ENCODE data around the gene SHISA4.

SHISA4 gene

DNA sequence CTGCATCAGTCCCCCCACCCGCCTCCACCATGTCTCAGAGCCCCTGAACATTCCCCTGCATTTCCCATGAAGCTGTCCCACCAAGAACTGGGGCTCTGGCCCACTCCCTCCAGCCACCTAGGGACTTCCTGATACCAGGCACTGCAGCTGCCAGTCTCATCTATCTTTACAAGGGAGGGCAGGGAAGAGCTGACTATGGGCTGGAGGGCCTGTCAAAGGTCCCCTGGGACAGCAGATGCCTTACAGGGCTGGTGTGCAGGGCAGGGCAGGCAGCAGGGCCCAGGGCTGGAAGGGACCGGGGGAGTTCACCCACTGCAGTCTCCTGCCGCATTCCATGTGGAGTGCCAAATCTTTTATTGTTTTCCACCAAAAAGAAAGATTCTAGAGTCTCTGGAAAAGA lies 17.6 kb downstream of the SHISA4 start:
- H3K36me3 ChIP-seq, result no peaks in the 10 kb centered on the region
- H3K27ac ChIP-seq, result no peak overlapping the region
- no peaks in the 10 kb centered on the region for H3K9me3 ChIP-seq
- no peak overlapping the region for H3K4me3 ChIP-seq (ENCODE audit: low read depth in 1 of 2, low read length in 1 of 2)
- TF ChIP-seq, protein P1, sequence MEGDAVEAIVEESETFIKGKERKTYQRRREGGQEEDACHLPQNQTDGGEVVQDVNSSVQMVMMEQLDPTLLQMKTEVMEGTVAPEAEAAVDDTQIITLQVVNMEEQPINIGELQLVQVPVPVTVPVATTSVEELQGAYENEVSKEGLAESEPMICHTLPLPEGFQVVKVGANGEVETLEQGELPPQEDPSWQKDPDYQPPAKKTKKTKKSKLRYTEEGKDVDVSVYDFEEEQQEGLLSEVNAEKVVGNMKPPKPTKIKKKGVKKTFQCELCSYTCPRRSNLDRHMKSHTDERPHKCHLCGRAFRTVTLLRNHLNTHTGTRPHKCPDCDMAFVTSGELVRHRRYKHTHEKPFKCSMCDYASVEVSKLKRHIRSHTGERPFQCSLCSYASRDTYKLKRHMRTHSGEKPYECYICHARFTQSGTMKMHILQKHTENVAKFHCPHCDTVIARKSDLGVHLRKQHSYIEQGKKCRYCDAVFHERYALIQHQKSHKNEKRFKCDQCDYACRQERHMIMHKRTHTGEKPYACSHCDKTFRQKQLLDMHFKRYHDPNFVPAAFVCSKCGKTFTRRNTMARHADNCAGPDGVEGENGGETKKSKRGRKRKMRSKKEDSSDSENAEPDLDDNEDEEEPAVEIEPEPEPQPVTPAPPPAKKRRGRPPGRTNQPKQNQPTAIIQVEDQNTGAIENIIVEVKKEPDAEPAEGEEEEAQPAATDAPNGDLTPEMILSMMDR (IDR thresholded peaks at IDR 0.05), result no peak
- no peaks in the 10 kb centered on the region for H3K4me1 ChIP-seq (ENCODE audit: control insufficient read depth in 1 of 2, insufficient read depth in 1 of 2, low read depth in 1 of 2, low read length in 1 of 2)
- H3K27me3 ChIP-seq, result no peaks in the 10 kb centered on the region

DNA sequence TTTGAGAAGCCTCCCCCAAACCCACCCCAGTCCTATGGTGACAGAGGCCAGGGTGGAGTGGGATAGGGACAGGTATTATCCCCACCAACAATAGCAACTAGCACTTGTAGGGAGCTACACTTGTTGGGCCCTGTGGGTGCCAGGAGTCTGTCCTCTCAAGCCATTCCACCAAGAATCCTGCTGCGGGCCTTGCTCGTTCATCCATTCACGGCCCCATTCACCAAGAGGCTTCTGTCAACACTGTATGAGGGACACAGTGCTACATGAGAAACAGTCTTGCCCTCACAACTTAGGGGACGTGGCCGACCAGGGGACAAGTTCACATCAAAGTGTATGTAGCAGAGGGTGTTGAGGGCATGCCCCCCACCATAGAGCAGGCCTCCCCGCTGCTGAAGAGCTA lies 18.9 kb downstream of the SHISA4 start:
- Histone ChIP-seq H3K4me3 (ENCODE audit: low read depth in 1 of 2, low read length in 1 of 2) (no peak overlapping the region), H3K27me3 (no peaks in the 10 kb centered on the region), H3K9me3 (no peaks in the 10 kb centered on the region), H3K27ac (no peak overlapping the region), H3K4me1 (ENCODE audit: control insufficient read depth in 1 of 2, insufficient read depth in 1 of 2, low read depth in 1 of 2, low read length in 1 of 2) (no peaks in the 10 kb centered on the region), H3K36me3 (no peaks in the 10 kb centered on the region)
- TF ChIP-seq, protein P1 (IDR thresholded peaks at IDR 0.05), result no peak

DNA sequence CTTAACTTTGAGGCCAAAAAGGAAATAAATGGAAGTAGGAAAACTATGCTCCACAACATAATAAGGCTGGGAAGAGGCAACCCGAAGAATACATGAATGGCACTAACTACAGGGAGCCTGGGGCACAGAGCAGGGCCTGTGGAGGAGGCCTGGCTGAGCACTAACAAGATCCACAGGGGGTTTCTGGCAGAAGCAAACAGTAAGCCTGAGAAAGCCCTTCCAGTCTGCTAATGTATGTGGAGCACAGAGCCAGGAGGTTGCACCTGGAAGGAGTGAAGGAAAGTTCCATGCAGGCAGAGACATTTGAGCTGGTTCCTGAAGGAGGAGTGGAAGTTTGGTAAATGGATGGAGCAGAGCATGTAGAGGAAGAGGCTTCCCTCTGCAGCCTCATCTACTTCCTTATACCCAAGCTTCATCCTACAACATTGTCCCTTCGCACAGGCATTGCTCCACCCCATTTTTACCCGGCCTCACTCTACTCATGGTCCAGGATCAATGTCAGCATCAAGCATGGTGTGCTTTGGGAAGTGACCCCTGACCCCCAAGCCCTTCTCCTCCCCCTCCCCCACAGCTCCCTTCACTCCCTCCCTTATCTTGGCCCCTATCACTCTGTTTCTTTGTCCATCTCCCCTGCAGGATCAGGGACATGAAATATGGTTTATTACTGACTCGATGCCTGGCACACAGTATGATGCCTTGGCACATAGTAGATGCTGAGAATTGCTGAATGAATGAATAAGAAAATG lies 23.3 kb downstream of the SHISA4 start:
- Histone ChIP-seq H3K9me3 (no peaks in the 10 kb centered on the region), H3K4me1 (ENCODE audit: control insufficient read depth in 1 of 2, insufficient read depth in 1 of 2, low read depth in 1 of 2, low read length in 1 of 2) (no peaks in the 10 kb centered on the region), H3K27ac (no peak overlapping the region), H3K36me3 (no peaks in the 10 kb centered on the region), H3K27me3 (peaks cover 6% of the 10 kb centered on the region), H3K4me3 (ENCODE audit: low read depth in 1 of 2, low read length in 1 of 2) (no peak overlapping the region)
- TF ChIP-seq, protein P1 (IDR thresholded peaks at IDR 0.05), result no peak

DNA sequence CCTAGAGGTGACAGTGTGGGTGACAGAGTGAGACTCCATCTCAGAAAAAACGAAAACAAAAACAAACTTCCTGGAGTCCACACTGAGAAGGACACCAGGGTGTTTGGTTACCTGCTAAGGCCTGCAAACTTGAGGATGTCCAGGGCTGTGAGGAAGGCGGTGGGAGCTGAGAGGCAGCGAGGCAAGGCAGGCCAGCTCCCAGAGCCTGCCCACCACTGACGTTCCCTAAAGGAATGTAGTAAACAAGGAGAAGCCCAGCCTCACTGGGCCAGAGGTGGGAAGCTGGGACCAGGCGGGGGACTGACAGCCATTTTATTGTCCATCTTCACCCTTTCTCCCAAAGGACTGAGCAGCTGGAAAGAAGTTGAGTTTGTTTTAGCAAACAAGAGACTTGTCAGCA lies 24.1 kb downstream of the SHISA4 start:
- TF ChIP-seq, protein P1 (IDR thresholded peaks at IDR 0.05), result no peak
- no peaks in the 10 kb centered on the region for H3K36me3 ChIP-seq
- H3K27me3 ChIP-seq, result peaks cover 9% of the 10 kb centered on the region
- H3K4me3 ChIP-seq (ENCODE audit: low read depth in 1 of 2, low read length in 1 of 2), result no peak overlapping the region
- no peaks in the 10 kb centered on the region for H3K4me1 ChIP-seq (ENCODE audit: control insufficient read depth in 1 of 2, insufficient read depth in 1 of 2, low read depth in 1 of 2, low read length in 1 of 2)
- H3K9me3 ChIP-seq, result no peaks in the 10 kb centered on the region
- H3K27ac ChIP-seq, result no peak overlapping the region

DNA sequence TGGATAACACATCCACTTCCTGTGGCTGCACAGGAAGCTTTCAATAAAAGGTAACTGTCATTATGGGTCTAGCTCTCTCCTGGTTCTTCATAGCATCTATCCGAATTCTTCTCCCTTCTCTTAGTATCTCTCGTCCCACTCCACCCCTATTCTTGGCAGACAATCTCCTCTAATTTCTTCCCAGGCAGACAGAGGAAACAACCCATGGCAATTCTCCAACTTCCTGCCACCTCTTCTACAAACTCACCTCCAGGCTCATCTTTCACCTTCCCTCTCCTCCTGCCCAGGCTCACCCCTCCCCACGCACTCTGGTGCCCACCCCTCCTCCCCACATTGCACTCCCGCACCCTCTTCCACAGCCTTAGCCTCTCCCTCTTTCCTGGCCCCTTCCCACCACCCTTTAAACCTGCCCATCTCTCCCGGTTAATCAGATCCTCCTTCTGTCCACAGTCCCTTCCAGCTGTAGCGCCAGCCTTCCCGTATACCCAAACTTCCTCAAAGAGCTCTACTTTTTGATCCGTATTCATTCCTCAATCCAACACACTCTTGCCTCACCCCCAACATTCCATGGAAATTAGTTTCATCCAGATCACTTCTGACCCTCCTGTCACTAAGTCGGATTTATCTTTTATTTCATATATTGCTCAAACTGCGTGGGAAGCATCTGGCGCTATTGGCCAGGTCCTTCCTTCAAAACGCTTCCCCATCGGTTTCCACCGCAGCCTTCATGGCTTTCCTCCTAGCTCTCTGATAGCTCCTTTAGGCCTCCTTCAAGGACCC lies 25.9 kb downstream of the SHISA4 start:
- Histone ChIP-seq H3K27me3 (peaks cover 9% of the 10 kb centered on the region), H3K4me3 (ENCODE audit: low read depth in 1 of 2, low read length in 1 of 2) (no peak overlapping the region), H3K36me3 (no peaks in the 10 kb centered on the region), H3K4me1 (ENCODE audit: control insufficient read depth in 1 of 2, insufficient read depth in 1 of 2, low read depth in 1 of 2, low read length in 1 of 2) (no peaks in the 10 kb centered on the region), H3K9me3 (no peaks in the 10 kb centered on the region), H3K27ac (no peak overlapping the region)
- TF ChIP-seq, protein P1 (IDR thresholded peaks at IDR 0.05), result no peak
